Measurements from ENCODE around the gene SLC26A3.
A peak's percentile ranks its signal among the peaks of the same experiment; 100 is the strongest.

SLC26A3 gene

GRCh38 chr7:107758667-107759066 lies 44.4 kb downstream of the SLC26A3 start:
- DNase-seq (ENCODE audit: extremely low spot score, insufficient read length, low read depth) (no peak), FAIRE-seq (no peak)

DNA sequence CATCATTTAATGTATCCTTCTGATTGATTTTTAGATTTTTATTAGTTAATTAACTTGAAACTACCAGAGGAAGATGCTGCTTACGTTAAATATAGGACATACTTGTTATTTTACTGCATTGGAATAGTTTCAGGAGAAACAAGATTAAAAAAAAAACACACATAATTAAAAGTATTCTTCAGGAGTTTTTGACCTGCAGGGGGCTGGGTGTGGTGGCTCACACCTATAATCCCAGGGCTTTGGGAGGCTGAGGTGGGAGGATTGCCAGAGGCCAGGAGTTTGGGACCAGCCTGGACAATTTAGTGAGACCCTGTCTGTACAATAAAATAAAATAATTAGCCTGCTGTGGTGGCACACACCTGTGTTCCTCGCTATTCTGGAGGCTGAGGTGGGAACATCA lies 48.4 kb downstream of the SLC26A3 start:
- no peak for DNase-seq (ENCODE audit: extremely low spot score, insufficient read length, low read depth)
- FAIRE-seq, result no peak

GRCh38 chr7:107751113-107751512 lies 51.9 kb downstream of the SLC26A3 start:
- DNase-seq (ENCODE audit: extremely low spot score, insufficient read length, low read depth) (no peak), FAIRE-seq (no peak)

GRCh38 chr7:107746006-107746405 lies 57.0 kb downstream of the SLC26A3 start:
- FAIRE-seq, result no peak
- DNase-seq (ENCODE audit: extremely low spot score, insufficient read length, low read depth), result no peak

DNA sequence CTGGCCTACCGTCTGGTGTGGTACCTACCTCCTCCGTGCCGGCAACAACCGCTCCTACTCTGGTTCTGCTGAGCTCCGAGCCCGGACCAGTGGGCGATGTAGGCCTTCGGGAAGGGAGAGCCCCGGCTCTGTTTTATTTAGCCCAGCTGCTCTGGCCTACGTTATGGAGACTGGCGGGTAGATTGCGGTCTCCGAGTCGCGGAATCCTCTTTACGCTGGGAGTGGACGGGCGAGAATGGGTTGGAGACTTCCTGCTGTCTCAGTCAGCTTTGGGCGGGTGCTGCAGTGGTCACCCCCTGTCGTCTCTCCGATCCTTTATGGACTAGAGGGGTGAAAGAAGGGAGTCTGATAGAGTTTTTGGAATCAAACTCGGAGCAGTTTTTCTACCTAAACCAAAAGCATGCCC lies 58.7 kb downstream of the SLC26A3 start:
- peak; percentile 5 for DNase-seq (ENCODE audit: extremely low spot score, insufficient read length, low read depth)
- FAIRE-seq, result no peak

- peak; percentile 83 for DNase-seq (ENCODE audit: extremely low spot score, insufficient read length, low read depth)
- FAIRE-seq, result peak; percentile 87
These were observed 59.3 kb downstream of the SLC26A3 start, which contains the start of gene CBLL1 for GRCh38 chr7:107743567-107744344. CBLL1 (plus strand) TSS chr7:107744142; CDS start chr7:107744164, 22 bp downstream.

DNA sequence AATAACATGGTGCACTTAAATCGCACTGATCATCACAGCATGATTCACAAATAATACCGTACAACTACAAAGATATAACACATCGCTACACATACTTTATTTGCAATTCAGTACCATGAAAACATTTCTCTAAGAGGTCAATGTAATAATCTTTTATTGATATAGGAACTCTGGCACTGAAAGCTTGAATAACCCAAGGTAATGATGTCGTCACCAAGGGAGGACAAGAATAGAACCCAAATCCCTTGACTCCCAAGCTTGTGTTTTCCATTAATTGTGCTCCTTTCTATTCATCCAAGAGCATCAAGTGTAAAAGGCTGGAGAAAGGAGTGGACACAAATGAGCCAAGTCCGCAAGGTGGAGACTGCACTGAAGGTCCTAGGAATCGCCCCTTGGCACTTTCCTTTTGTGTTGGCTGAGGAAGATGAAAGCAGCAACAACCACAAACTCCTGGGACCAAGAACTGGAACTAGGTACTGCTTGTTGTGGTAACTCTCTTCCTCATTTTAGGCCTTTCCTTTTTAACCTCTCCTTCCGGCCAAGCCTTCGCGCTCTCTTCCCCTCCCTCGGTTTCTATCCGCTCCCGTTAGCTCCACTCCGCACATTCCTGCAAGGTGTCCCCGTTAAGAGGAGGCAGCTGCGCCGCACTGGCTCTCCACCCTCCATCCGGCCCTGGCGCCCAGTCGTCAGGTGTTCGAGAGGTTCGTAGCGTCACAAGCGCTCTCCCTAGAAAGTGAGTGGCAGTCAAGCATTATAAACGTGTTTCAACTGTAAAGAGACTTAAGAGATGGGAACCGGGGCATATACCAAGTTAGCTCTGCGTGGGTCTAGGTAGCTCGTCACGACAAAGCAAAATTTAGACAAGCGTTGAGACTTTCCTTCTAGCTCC lies 60.1 kb downstream of the SLC26A3 start:
- FAIRE-seq, result no peak
- DNase-seq (ENCODE audit: extremely low spot score, insufficient read length, low read depth), result no peak

- FAIRE-seq (no peak), DNase-seq (ENCODE audit: extremely low spot score, insufficient read length, low read depth) (no peak)
These were observed 74.7 kb downstream of the SLC26A3 start for GRCh38 chr7:107728276-107728675.

- FAIRE-seq, result no peak
- DNase-seq (ENCODE audit: extremely low spot score, insufficient read length, low read depth), result no peak
These were observed 76.5 kb downstream of the SLC26A3 start for GRCh38 chr7:107726356-107727130.

DNA sequence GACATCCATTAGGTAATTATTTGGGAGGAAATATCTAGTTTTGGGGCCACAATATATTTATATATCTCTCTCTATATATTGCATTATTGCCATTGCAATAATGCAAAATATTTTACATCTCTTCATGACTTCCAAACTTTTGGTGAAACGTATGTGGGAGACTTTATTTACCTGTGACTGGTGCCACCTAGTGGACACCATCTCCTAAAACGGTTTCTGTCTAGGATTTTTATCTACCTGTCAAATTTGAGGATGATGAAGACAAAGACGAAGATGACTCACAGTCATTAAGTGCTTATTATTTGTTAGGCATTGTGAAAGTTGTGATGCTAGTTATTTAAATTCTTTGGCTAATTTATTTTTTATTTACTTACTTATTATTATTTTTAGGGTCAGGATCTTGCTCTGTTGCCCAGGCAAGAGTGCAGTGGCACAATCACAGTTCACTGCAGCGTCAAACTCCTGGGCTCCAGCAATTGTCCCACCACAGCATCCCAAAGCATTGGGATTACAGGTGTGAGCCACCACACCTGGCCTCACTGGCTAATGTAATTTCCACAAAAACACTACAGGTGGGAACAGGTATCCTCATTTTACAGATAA lies 77.8 kb downstream of the SLC26A3 start:
- DNase-seq (ENCODE audit: extremely low spot score, insufficient read length, low read depth) (peak; percentile 20), FAIRE-seq (peak; percentile 95)

- DNase-seq (ENCODE audit: extremely low spot score, insufficient read length, low read depth) (no peak), FAIRE-seq (no peak)
These were observed 79.8 kb downstream of the SLC26A3 start for GRCh38 chr7:107723255-107723654.

- no peak for DNase-seq (ENCODE audit: extremely low spot score, insufficient read length, low read depth)
These were observed 81.7 kb downstream of the SLC26A3 start for GRCh38 chr7:107721286-107721685.

GRCh38 chr7:107718456-107719193 lies 84.4 kb downstream of the SLC26A3 start:
- FAIRE-seq, result no peak

More at GRCh38 chr7:107721286-107721685, 81.7 kb downstream of the SLC26A3 start:
- FAIRE-seq, result no peak

GRCh38 chr7:107715531-107715930 lies 87.5 kb downstream of the SLC26A3 start:
- DNase-seq (ENCODE audit: extremely low spot score, insufficient read length, low read depth) (no peak), FAIRE-seq (no peak)

More at GRCh38 chr7:107718456-107719193, 84.4 kb downstream of the SLC26A3 start:
- no peak for DNase-seq (ENCODE audit: extremely low spot score, insufficient read length, low read depth)

Measured in GM18507 (cell line).